Osteocyte (in vitro differentiated cells): Measurements from ENCODE around the gene BIRC7. TPM values are rescaled to one million over a fixed set of nuclear protein-coding genes. Genes with fewer than 3 reads are reported as not detected.

Source experiments
- DNase-seq: peaks from one replicate; pipeline ENCODE4 v3.0.0; 2021; ENCODE audit warnings: mixed read lengths; ENCODE audit not compliant: unreplicated experiment; ENCODE audit errors: extremely low spot score
- H3K27ac Mint-ChIP-seq: one replicate; pipeline ENCODE4 v1.8.0; 2021; ENCODE audit warnings: mild to moderate bottlenecking, mixed read lengths; ENCODE audit not compliant: unreplicated experiment
- H3K27me3 Mint-ChIP-seq: one replicate; pipeline ENCODE4 v1.8.0; 2021; ENCODE audit warnings: mixed read lengths; ENCODE audit not compliant: unreplicated experiment
- H3K36me3 Mint-ChIP-seq: one replicate; pipeline ENCODE4 v1.8.0; 2021; ENCODE audit warnings: mixed read lengths; ENCODE audit not compliant: unreplicated experiment
- H3K4me1 Mint-ChIP-seq: one replicate; pipeline ENCODE4 v1.8.0; 2021; ENCODE audit warnings: mixed read lengths; ENCODE audit not compliant: unreplicated experiment
- H3K4me3 Mint-ChIP-seq: one replicate; pipeline ENCODE4 v1.8.0; 2021; ENCODE audit warnings: mild to moderate bottlenecking, moderate library complexity, mixed read lengths; ENCODE audit not compliant: unreplicated experiment
- H3K9me3 Mint-ChIP-seq: one replicate; pipeline ENCODE4 v1.8.0; 2021; ENCODE audit warnings: mixed read lengths; ENCODE audit not compliant: unreplicated experiment
- CTCF ChIP-seq: fragments of 200-600 bp; sonication (generic); IDR thresholded peaks from 2 replicates; pipeline ENCODE4 v1.5.0; 2021; ENCODE audit warnings: antibody characterized with exemption, mild to moderate bottlenecking, moderate library complexity
- microRNA-seq: library from miRNA; unstranded; fragments of <30 nt; microRNA quantifications from one replicate; pipeline ENCODE4 v1.1.0, GENCODE V29; 2020; ENCODE audit not compliant: unreplicated experiment
- total RNA-seq: library from RNA; stranded (reverse); gene quantifications from 2 replicates; pipeline ENCODE4 v1.2.1, GENCODE V29; 2021

Gene BIRC7
- total RNA-seq, 1 donor from 2014 or later = not detected

DNA sequence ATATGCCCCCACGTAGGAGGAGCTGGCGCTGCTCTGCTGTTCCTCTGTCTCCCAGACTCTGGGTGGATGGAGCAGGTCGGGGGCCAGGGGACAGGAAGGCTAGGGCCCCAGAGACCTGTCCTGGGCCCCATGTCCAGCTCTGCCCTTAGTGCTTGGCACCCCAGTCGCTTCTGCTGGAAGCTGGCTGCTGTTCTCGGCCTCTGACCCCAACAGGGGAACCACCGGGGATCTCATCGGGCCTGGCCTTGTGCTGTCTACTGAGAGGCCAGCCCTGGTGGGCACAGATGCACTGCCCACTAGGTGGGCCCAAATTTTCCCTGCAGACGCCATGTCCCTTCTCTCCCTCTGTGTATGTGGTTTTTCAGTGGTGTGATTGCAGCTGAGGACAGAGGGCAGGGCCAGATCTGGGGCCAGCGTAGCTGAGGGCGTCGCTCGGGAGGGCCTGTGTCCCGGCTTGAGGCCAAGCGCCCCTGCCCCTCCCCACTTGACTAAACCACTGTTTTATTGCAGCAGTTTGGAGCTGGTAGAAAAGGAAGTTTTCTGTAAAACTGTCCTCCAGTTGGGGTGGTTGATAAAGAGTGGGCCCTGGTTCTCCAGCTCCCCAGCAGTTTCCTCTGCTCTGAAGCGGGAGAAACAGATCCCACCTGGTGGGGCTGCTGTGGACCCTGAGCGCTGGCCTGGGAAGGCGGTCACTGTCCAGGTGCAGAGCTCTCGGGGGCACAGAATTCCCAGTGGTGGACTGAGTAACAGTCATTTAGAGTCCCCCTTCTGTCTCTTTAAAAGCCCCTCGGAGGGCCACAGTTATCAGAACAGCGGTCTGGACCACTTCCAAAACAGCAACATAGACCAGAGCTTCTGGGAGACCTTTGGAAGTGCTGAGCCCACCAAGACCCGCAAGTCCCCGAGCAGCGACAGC lies 51.3 kb downstream of the BIRC7 start:
- H3K9me3 Mint-ChIP-seq = no peaks in the 10 kb centered on the region
- peaks cover 14% of the 10 kb centered on the region for H3K36me3 Mint-ChIP-seq
- no peaks in the 10 kb centered on the region for H3K27me3 Mint-ChIP-seq
- no peak overlapping the region for H3K27ac Mint-ChIP-seq
- DNase-seq = no peak
- no peak for TF ChIP-seq CTCF
- no peak overlapping the region for H3K4me3 Mint-ChIP-seq
- H3K4me1 Mint-ChIP-seq = no peaks in the 10 kb centered on the region

- Mint-ChIP-seq H3K36me3 (peaks cover 13% of the 10 kb centered on the region), H3K27me3 (no peaks in the 10 kb centered on the region), H3K4me3 (no peak overlapping the region), H3K9me3 (no peaks in the 10 kb centered on the region), H3K27ac (no peak overlapping the region), H3K4me1 (no peaks in the 10 kb centered on the region)
- TF ChIP-seq CTCF = no peak
- no peak for DNase-seq
Measured at GRCh38 chr20:63287697-63288580, 52.2 kb downstream of the BIRC7 start.

GRCh38 chr20:63288581-63289251 lies 53.0 kb downstream of the BIRC7 start:
- peaks cover 11% of the 10 kb centered on the region for H3K36me3 Mint-ChIP-seq
- H3K27ac Mint-ChIP-seq = no peak overlapping the region
- no peaks in the 10 kb centered on the region for H3K27me3 Mint-ChIP-seq
- TF ChIP-seq CTCF = no peak
- H3K9me3 Mint-ChIP-seq = no peaks in the 10 kb centered on the region
- H3K4me3 Mint-ChIP-seq = no peak overlapping the region
- no peaks in the 10 kb centered on the region for H3K4me1 Mint-ChIP-seq
- DNase-seq = no peak

DNA sequence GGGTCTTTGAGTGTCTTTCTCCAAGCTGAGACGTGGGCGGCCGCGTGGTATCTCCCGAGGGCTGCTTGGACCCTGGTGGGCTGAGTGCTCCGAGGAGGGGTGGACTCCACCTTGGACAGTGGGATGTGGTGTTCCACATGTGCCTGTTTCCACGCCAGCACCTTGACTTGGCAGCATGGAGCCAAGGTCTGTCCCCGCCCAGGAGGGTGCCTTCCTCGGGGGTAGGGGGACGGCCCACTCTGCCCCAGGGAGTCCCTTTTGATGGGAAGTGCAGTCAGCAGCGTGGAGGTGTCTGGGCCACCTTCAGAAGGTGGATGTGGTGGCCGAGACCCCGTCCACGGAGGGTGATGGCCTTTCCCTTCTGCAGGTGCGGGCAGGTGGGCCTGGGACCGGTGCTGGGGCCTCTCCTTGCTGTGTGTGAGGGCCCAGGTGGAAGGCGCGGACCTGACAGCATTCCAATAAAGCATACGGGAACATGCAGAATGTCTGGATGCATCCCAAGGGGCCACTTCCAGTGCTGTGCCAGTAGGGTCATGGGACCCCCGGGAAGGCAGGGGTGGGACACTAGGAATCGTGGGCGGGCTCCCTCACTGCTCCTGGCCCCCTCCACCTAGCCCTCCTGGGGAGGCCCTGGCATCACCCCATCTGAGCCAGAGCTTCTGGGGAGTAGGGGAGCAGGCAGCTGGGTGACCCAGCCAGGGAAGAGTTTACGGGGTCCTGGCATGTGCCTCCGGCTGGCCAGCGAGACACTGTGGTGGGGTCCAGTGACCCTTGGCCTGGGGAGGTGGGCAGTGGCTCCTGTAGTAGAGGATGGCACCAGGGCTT lies 53.8 kb downstream of the BIRC7 start:
- Mint-ChIP-seq H3K9me3 (no peaks in the 10 kb centered on the region), H3K27ac (no peak overlapping the region), H3K36me3 (peaks cover 9% of the 10 kb centered on the region), H3K4me3 (no peak overlapping the region), H3K27me3 (no peaks in the 10 kb centered on the region), H3K4me1 (no peaks in the 10 kb centered on the region)
- TF ChIP-seq CTCF = no peak
- no peak for DNase-seq

Small RNAs within 50 kb of the gene (microRNA-seq; reads per million reads assigned to microRNA genes)
- gene MIR3196 (not detected), gene MIR4326 (3.8 reads per million)

Other genes starting within 250 kb of the BIRC7 start
- not detected in 2 replicates for gene BHLHE23, start 228.9 kb upstream of the BIRC7 start, total RNA-seq
- gene YTHDF1, start 19.8 kb upstream of the BIRC7 start, total RNA-seq = 44.9 and 46.8 TPM in 2 replicates
- 0.62 TPM in 1 of 2 replicates, not detected in the other for gene NKAIN4, start 18.6 kb downstream of the BIRC7 start, total RNA-seq
- 116 and 119 TPM in 2 replicates for gene ARFGAP1, start 36.9 kb downstream of the BIRC7 start, total RNA-seq
- gene COL20A1, start 57.3 kb downstream of the BIRC7 start, total RNA-seq = not detected in 2 replicates
- gene CHRNA4, start 125.4 kb downstream of the BIRC7 start, total RNA-seq = not detected in 2 replicates
- gene KCNQ2, start 236.8 kb downstream of the BIRC7 start, total RNA-seq = not detected in 2 replicates